Lower leg skin (tissue), 3 donors: Measurements from ENCODE around the gene PHRF1.
"Not testable (repeated sequence)": the region's sequence is repeated elsewhere in the genome, so short reads cannot be mapped to it uniquely, and the experiment has no call there.

Experiments used
- POLR2A ChIP-seq, 2 donors: fragments of 450-650 bp; IDR thresholded peaks; one replicate each; pipeline ENCODE4 v1.6.1; 2016 to 2017; ENCODE audit warnings: antibody characterized with exemption in 2 of 2, mild to moderate bottlenecking in 1 of 2, moderate library complexity in 1 of 2
- TF ChIP-seq, protein P1 (sequence below), 3 donors: fragments of 450-650 bp; IDR thresholded peaks; one replicate each; pipeline ENCODE4 v1.5.1; 2016; ENCODE audit warnings: antibody characterized with exemption in 3 of 3, mild to moderate bottlenecking in 3 of 3, moderate library complexity in 2 of 3

DNA sequence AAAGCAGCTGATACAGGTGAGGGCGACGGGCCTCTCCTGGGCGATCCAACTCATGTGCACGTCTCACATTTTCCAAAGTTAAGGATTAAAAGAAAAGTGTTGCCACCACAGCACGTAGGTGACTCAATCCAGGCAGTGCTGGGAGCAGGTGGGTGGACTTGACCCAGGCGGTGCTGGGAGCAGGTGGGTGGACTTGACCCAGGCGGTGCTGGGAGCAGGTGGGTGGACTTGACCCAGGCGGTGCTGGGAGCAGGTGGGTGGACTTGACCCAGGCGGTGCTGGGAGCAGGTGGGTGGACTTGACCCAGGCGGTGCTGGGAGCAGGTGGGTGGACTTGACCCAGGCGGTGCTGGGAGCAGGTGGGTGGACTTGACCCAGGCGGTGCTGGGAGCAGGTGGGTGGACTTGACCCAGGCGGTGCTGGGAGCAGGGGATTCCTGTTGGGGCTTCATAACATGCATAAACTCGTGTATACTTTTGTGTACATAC is 71.4 kb downstream of the PHRF1 start:
- TF ChIP-seq, protein P1, sequence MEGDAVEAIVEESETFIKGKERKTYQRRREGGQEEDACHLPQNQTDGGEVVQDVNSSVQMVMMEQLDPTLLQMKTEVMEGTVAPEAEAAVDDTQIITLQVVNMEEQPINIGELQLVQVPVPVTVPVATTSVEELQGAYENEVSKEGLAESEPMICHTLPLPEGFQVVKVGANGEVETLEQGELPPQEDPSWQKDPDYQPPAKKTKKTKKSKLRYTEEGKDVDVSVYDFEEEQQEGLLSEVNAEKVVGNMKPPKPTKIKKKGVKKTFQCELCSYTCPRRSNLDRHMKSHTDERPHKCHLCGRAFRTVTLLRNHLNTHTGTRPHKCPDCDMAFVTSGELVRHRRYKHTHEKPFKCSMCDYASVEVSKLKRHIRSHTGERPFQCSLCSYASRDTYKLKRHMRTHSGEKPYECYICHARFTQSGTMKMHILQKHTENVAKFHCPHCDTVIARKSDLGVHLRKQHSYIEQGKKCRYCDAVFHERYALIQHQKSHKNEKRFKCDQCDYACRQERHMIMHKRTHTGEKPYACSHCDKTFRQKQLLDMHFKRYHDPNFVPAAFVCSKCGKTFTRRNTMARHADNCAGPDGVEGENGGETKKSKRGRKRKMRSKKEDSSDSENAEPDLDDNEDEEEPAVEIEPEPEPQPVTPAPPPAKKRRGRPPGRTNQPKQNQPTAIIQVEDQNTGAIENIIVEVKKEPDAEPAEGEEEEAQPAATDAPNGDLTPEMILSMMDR (IDR thresholded peaks at IDR 0.05) = not testable (repeated sequence)
- TF ChIP-seq POLR2A (IDR thresholded peaks at IDR 0.05) = not testable (repeated sequence)
